CD8-positive, alpha-beta memory T cell (primary cell): ENCODE data around the gene TMEM132C. TPM values are rescaled to one million over a fixed set of nuclear protein-coding genes. Genes with fewer than 3 reads are reported as not detected.
A peak's percentile ranks its signal among the peaks of the same experiment; 100 is the strongest.

Experiments
- CTCF ChIA-PET: fragments of 350-600 bp; sonication (Branson Sonifier 250); formaldehyde crosslinking; loops from one replicate; lab custom pipeline; 2021; ENCODE audit warnings: antibody characterized with exemption; lab: Charles Lee
- POLR2A ChIA-PET: fragments of 350-600 bp; sonication (Branson Sonifier 250); formaldehyde crosslinking; loops from one replicate; lab custom pipeline; 2021; ENCODE audit warnings: antibody characterized with exemption; lab: Charles Lee
- DNase-seq, 5 donors: peaks; one replicate each; pipeline versions ENCODE4 v3.0.0 to v3.0.0-alpha.2; 2020 to 2022; ENCODE audit warnings: mixed read lengths in 1 of 5
- H3K27ac ChIP-seq: one replicate; pipeline ENCODE4 v1.7.0; 2013; ENCODE audit warnings: low read depth, mild to moderate bottlenecking, low read length, moderate library complexity
- H3K27me3 ChIP-seq: 2 replicates; pipeline ENCODE4 v1.7.0; 2013; ENCODE audit warnings: low read length, mild to moderate bottlenecking; ENCODE audit not compliant: insufficient read depth, poor library complexity, severe bottlenecking
- H3K36me3 ChIP-seq: 2 replicates; pipeline ENCODE4 v1.7.0; 2013; ENCODE audit warnings: mild to moderate bottlenecking, low read length, moderate library complexity; ENCODE audit not compliant: insufficient read depth
- H3K4me1 ChIP-seq: 2 replicates; pipeline ENCODE4 v1.7.0; 2013; ENCODE audit warnings: mild to moderate bottlenecking, low read length, moderate library complexity; ENCODE audit not compliant: insufficient read depth
- H3K4me3 ChIP-seq: 2 replicates; pipeline ENCODE4 v1.7.0; 2013; ENCODE audit warnings: mild to moderate bottlenecking, low read length
- H3K9me3 ChIP-seq: 2 replicates; pipeline ENCODE4 v1.7.0; 2013; ENCODE audit warnings: mild to moderate bottlenecking, low read length
- H3K27ac Mint-ChIP-seq, 8 donors: one replicate each; pipeline ENCODE4 v1.8.0; 2020 to 2021; ENCODE audit warnings: mixed read lengths in 8 of 8, mild to moderate bottlenecking in 6 of 8, inconsistent platforms in 3 of 8, moderate library complexity in 3 of 8
- H3K27me3 Mint-ChIP-seq, 2 donors: one replicate each; pipeline ENCODE4 v1.8.0; 2020 to 2021; ENCODE audit warnings: mixed read lengths in 2 of 2, mild to moderate bottlenecking in 1 of 2, moderate library complexity in 1 of 2
- H3K36me3 Mint-ChIP-seq, 3 donors: one replicate each; pipeline ENCODE4 v1.8.0; 2020 to 2021; ENCODE audit warnings: mixed read lengths in 3 of 3, inconsistent platforms in 1 of 3, mild to moderate bottlenecking in 1 of 3
- H3K4me1 Mint-ChIP-seq, 3 donors: one replicate each; pipeline ENCODE4 v1.8.0; 2020 to 2021; ENCODE audit warnings: mixed read lengths in 3 of 3, inconsistent platforms in 1 of 3, mild to moderate bottlenecking in 1 of 3
- H3K4me3 Mint-ChIP-seq, 7 donors: one replicate each; pipeline ENCODE4 v1.8.0; 2020 to 2021; ENCODE audit warnings: mixed read lengths in 7 of 7, mild to moderate bottlenecking in 6 of 7, moderate library complexity in 4 of 7, inconsistent platforms in 2 of 7
- H3K9me3 Mint-ChIP-seq, 5 donors: one replicate each; pipeline ENCODE4 v1.8.0; 2020 to 2022; ENCODE audit warnings: mixed read lengths in 5 of 5, mild to moderate bottlenecking in 3 of 5, moderate library complexity in 2 of 5, inconsistent platforms in 1 of 5
- polyA plus RNA-seq: library from polyadenylated mRNA; unstranded; fragments of 300-500 nt; fragmentation: Illumina TruSeq; gene quantifications from one replicate; pipeline ENCODE4 v1.2.3, GENCODE V29; 2021
- total RNA-seq, 2 experiments: library from RNA; stranded (reverse); gene quantifications; one replicate each; pipeline ENCODE4 v1.2.3, GENCODE V29; 2021

Gene TMEM132C
- total and polyA plus RNA-seq, 3 experiments from 2014 or later, result not detected

DNA sequence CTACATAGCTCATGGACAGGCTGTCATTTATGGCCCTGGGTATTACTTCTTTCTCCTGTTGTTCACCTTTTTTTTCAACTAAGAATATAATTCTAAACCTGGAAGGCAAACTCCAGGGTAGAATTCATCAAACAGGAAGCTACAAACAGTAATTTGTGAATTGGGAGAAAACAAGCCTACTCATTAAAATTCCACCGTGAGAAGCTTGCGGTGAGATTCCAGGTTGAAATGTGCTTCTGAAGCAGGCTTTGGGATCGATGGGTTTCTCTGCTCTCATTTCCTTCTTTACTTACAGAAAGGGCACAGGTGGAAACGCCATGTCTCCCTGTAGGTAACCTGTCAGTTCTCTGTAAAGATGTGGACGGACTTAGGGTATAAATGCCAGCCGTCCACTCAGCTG lies 257.5 kb downstream of the TMEM132C start:
- no peaks in the 10 kb centered on the region for H3K27me3 ChIP-seq
- ChIA-PET POLR2A (no interaction called here), CTCF (no interaction called here)
- no peak overlapping the region for H3K4me3 ChIP-seq
- Mint-ChIP-seq H3K27me3 (peaks cover 0 to 1% of the 10 kb centered on the region in 2 donors), H3K27ac (no peak overlapping the region), H3K4me3 (no peak overlapping the region), H3K9me3 (no peaks in the 10 kb centered on the region), H3K4me1 (no peaks in the 10 kb centered on the region), H3K36me3 (no peaks in the 10 kb centered on the region)
- no peaks in the 10 kb centered on the region for H3K9me3 ChIP-seq
- H3K36me3 ChIP-seq, result no peaks in the 10 kb centered on the region
- no peak overlapping the region for H3K27ac ChIP-seq
- DNase-seq, result no peak
- H3K4me1 ChIP-seq, result no peaks in the 10 kb centered on the region

DNA sequence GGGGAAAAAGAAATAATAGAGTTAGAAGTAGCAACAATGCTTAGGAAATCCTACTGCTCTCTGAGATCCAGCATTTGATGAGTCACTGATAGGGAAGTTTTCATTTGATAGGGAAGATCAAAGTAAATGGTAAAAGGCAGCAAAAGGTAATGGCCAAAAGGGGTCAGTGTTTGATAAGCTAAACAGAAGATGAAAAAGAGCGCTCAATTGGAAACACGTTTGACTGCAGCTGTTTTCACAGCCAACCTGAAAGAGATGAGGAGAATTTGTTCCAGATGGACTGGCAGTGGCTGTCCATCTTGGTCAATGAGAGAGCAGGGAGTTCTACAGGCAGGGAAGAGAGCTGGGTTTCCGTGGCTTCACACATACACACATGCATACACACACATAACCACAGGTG lies 264.2 kb downstream of the TMEM132C start:
- Mint-ChIP-seq H3K27ac (peak overlapping the region in 1 of 8 donors; percentile 51), H3K9me3 (no peaks in the 10 kb centered on the region), H3K4me3 (no peak overlapping the region), H3K4me1 (peaks cover 10 to 20% (median 10%) of the 10 kb centered on the region in 3 donors), H3K36me3 (no peaks in the 10 kb centered on the region), H3K27me3 (peaks cover 0 to 4% of the 10 kb centered on the region in 2 donors)
- Histone ChIP-seq H3K4me3 (no peak overlapping the region), H3K27me3 (no peaks in the 10 kb centered on the region), H3K27ac (no peak overlapping the region), H3K4me1 (no peaks in the 10 kb centered on the region), H3K36me3 (no peaks in the 10 kb centered on the region), H3K9me3 (no peaks in the 10 kb centered on the region)
- CTCF ChIA-PET, result no interaction called here
- POLR2A ChIA-PET, result no interaction called here
- no peak for DNase-seq

DNA sequence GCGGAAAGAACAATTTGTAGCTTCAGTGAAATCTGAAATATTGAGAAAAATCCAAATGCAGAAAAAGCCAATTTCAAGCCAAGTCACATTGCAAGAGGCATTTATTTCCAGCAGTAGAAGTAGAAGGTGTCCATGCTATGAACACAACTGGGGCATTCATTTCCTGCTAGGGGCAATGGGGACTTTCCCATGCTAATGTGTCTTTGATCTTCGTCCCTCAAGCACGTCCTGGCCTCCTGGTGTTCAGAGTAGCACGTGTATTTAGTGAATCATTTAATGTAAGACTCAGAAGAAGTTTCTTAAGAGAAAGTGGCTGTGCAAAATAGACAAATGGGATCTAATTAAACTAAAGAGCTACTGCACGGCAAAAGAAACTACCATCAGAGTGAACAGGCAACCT lies 267.9 kb downstream of the TMEM132C start:
- DNase-seq, result peak in 2 of 5 donors; percentile 9 to 12
- Histone ChIP-seq H3K27me3 (no peaks in the 10 kb centered on the region), H3K27ac (no peak overlapping the region), H3K9me3 (no peaks in the 10 kb centered on the region), H3K4me1 (no peaks in the 10 kb centered on the region), H3K36me3 (no peaks in the 10 kb centered on the region), H3K4me3 (no peak overlapping the region)
- Mint-ChIP-seq H3K27me3 (peaks cover 0 to 2% of the 10 kb centered on the region in 2 donors), H3K4me1 (peaks cover 10 to 20% (median 10%) of the 10 kb centered on the region in 3 donors), H3K9me3 (peaks cover 0 to 3% (median 0%) of the 10 kb centered on the region in 5 donors), H3K27ac (peak overlapping the region in 5 of 8 donors; percentile 18 to 91 (median 50)), H3K4me3 (peak overlapping the region in 5 of 7 donors; percentile 22 to 65 (median 64)), H3K36me3 (no peaks in the 10 kb centered on the region)
- ChIA-PET POLR2A (no interaction called here), CTCF (no interaction called here)

DNA sequence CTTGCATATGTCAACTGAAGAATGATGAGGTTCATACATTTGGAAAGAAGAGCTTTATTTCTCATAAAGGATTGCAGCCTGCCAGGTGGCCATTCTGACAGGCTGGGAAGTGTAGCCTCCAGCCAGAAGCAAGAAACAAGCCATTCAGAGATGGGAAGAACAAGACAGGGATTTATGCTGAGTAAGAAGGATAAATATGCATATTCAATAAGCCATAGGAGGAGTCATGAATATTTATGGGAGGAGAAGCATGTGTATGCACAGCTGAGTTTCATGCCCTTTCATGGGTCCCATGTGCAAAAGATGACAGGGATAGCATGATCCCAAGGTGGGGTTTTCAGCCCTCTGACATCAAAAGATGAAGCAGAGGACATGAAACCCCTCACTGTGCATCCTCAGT lies 269.8 kb downstream of the TMEM132C start:
- CTCF ChIA-PET, result no interaction called here
- H3K9me3 Mint-ChIP-seq, result peaks cover 0 to 3% (median 0%) of the 10 kb centered on the region in 5 donors
- peak overlapping the region in 1 of 8 donors; percentile 38 for H3K27ac Mint-ChIP-seq

DNA sequence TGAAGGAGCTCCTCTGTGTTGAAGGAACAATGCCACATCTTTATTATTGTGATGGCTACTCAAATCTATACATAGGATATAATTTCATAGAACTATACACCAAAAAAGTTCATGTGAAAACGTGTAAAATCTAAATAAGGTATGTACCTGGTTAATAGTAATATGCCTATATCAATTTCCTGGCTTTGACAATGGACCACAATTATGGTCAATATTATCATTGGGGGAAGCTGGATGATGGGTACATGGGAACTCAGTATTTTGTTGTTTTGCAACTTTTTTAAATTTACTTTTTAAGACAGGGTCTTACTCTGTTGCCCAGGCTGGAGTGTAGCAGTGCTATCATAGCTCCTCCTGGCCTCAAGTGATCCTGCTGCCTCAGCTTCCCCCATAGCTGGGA lies 270.7 kb downstream of the TMEM132C start:
- ChIA-PET CTCF (no interaction called here), POLR2A (no interaction called here)
- Mint-ChIP-seq H3K9me3 (peaks cover 0 to 3% (median 0%) of the 10 kb centered on the region in 5 donors), H3K36me3 (no peaks in the 10 kb centered on the region), H3K4me1 (peaks cover 10 to 15% (median 10%) of the 10 kb centered on the region in 3 donors), H3K4me3 (no peak overlapping the region), H3K27me3 (peaks cover 0 to 4% of the 10 kb centered on the region in 2 donors), H3K27ac (peak overlapping the region in 1 of 8 donors; percentile 4)
- no peak overlapping the region for H3K4me3 ChIP-seq
- no peaks in the 10 kb centered on the region for H3K27me3 ChIP-seq
- no peaks in the 10 kb centered on the region for H3K36me3 ChIP-seq
- DNase-seq, result no peak
- no peaks in the 10 kb centered on the region for H3K9me3 ChIP-seq
- H3K4me1 ChIP-seq, result no peaks in the 10 kb centered on the region
- no peak overlapping the region for H3K27ac ChIP-seq

More for the DNA sequence above, 269.8 kb downstream of the TMEM132C start:
- POLR2A ChIA-PET, result no interaction called here
- Histone ChIP-seq H3K4me1 (no peaks in the 10 kb centered on the region), H3K9me3 (no peaks in the 10 kb centered on the region), H3K27ac (no peak overlapping the region), H3K36me3 (no peaks in the 10 kb centered on the region), H3K4me3 (no peak overlapping the region), H3K27me3 (no peaks in the 10 kb centered on the region)
- H3K27me3 Mint-ChIP-seq, result peaks cover 0 to 2% of the 10 kb centered on the region in 2 donors
- peaks cover 10 to 15% (median 10%) of the 10 kb centered on the region in 3 donors for H3K4me1 Mint-ChIP-seq
- DNase-seq, result no peak
- H3K36me3 Mint-ChIP-seq, result no peaks in the 10 kb centered on the region
- H3K4me3 Mint-ChIP-seq, result peak overlapping the region in 2 of 7 donors; percentile 1 to 63

DNA sequence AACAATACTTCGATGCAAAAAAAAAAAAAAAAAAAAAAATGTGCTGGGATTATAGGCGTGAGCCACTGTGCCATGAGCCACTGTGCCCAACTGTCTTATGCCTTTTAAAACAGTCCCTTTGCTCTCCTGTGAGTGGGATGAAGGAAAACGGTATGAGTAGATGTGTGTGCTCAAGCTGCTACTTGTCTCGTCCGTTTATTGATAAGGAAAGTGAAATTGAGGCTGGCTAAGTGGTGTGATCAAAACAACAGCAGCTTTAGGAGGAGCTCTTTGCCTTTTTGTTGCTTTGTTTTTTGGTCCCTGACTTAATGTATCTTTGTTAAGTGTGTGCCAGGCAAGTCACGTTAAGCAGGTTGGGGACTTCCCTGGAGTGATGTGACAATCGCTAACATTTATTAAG lies 275.9 kb downstream of the TMEM132C start:
- Histone ChIP-seq H3K9me3 (no peaks in the 10 kb centered on the region), H3K27me3 (no peaks in the 10 kb centered on the region), H3K36me3 (no peaks in the 10 kb centered on the region), H3K4me3 (no peak overlapping the region), H3K27ac (no peak overlapping the region), H3K4me1 (no peaks in the 10 kb centered on the region)
- Mint-ChIP-seq H3K36me3 (no peaks in the 10 kb centered on the region), H3K4me3 (peak overlapping the region in 5 of 7 donors; percentile 44 to 86 (median 83)), H3K27me3 (peaks cover 0 to 6% of the 10 kb centered on the region in 2 donors), H3K4me1 (peaks cover 0 to 10% (median 3%) of the 10 kb centered on the region in 3 donors), H3K9me3 (peaks cover 0 to 3% (median 0%) of the 10 kb centered on the region in 5 donors), H3K27ac (peak overlapping the region in 4 of 8 donors; percentile 60 to 94 (median 80))
- POLR2A ChIA-PET, result no interaction called here
- no peak for DNase-seq
- CTCF ChIA-PET, result no interaction called here

DNA sequence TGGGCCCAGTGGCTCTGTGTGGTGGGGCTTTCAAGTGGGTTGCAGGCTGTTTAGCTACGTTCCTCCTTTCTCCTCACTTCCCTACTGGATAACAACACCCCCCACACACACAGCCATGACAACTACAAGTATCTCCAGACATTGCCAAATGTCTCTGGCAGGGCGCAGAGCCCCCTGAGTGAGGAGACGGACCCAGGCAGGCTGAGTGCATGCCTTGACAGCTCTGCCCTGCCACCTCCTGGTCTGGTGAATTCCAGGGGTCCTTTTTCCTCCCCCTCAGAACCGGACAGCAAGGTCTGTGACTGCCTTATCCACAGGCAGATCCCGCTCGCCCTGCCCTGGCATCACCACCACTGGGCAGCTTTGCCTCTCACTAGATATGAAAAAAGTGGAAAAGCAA lies 276.5 kb downstream of the TMEM132C start:
- Histone ChIP-seq H3K27ac (no peak overlapping the region), H3K36me3 (no peaks in the 10 kb centered on the region), H3K4me3 (no peak overlapping the region), H3K27me3 (no peaks in the 10 kb centered on the region), H3K9me3 (no peaks in the 10 kb centered on the region), H3K4me1 (no peaks in the 10 kb centered on the region)
- Mint-ChIP-seq H3K27me3 (peaks cover 3 to 6% of the 10 kb centered on the region in 2 donors), H3K4me3 (peak overlapping the region in 4 of 7 donors; percentile 40 to 86 (median 82)), H3K4me1 (peaks cover 0 to 10% (median 3%) of the 10 kb centered on the region in 3 donors), H3K9me3 (peaks cover 0 to 3% (median 0%) of the 10 kb centered on the region in 5 donors), H3K36me3 (no peaks in the 10 kb centered on the region), H3K27ac (peak overlapping the region in 5 of 8 donors; percentile 60 to 94 (median 80))
- DNase-seq, result no peak
- CTCF ChIA-PET, result no interaction called here
- POLR2A ChIA-PET, result no interaction called here

DNA sequence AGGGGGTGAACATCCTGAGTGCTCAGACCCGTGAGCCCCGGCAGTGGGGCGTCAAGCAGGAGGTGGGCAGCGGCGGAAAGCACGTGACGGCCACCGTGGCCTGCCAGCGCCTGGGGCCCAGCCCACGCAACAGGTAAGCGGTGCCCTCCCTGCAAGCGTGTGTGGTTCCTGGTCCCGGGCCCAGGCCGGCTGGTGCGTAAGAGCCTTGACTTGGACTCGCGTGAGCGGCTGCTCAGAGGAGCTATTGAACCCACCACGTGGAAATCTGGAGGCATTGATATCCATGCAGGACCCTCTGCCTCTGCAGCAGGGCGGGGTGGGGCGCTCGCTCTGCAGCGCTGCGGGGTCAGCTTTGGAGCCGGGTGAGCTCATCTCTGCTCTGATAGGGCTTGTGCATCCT lies 277.0 kb downstream of the TMEM132C start:
- H3K4me3 ChIP-seq, result no peak overlapping the region
- H3K9me3 Mint-ChIP-seq, result peaks cover 0 to 3% (median 0%) of the 10 kb centered on the region in 5 donors
- peak overlapping the region in 4 of 8 donors; percentile 60 to 94 (median 76) for H3K27ac Mint-ChIP-seq
- no peak for DNase-seq
- POLR2A ChIA-PET, result no interaction called here
- H3K27ac ChIP-seq, result no peak overlapping the region
- peaks cover 0 to 10% (median 3%) of the 10 kb centered on the region in 3 donors for H3K4me1 Mint-ChIP-seq
- H3K36me3 ChIP-seq, result no peaks in the 10 kb centered on the region
- H3K27me3 Mint-ChIP-seq, result peaks cover 3 to 6% of the 10 kb centered on the region in 2 donors
- H3K4me1 ChIP-seq, result no peaks in the 10 kb centered on the region
- H3K27me3 ChIP-seq, result no peaks in the 10 kb centered on the region
- H3K4me3 Mint-ChIP-seq, result peak overlapping the region in 2 of 7 donors; percentile 84 to 86
- no peaks in the 10 kb centered on the region for H3K9me3 ChIP-seq
- no peaks in the 10 kb centered on the region for H3K36me3 Mint-ChIP-seq
- CTCF ChIA-PET, result no interaction called here
